Ovary (tissue), 9 donors: ENCODE results near the gene DEPDC5. TPM values are rescaled to one million over a fixed set of nuclear protein-coding genes. Genes with fewer than 3 reads are reported as not detected.

Source experiments
- DNase-seq, 5 donors: peaks; one replicate each; pipeline ENCODE4 v3.0.0-alpha.2; 2019 to 2020
- H3K27ac ChIP-seq, 2 donors: fragments of 200-600 bp; one replicate each; pipeline versions ENCODE4 v1.5.1 to v1.8.0; 2019 to 2022
- H3K27me3 ChIP-seq: fragments of 200-600 bp; one replicate; pipeline ENCODE4 v1.8.0; 2022
- H3K36me3 ChIP-seq: fragments of 200-600 bp; sonication (generic); one replicate; pipeline ENCODE4 v1.5.1; 2019
- H3K4me1 ChIP-seq: one replicate; pipeline ENCODE4 v1.8.1; 2013; ENCODE audit warnings: mild to moderate bottlenecking, moderate library complexity; ENCODE audit not compliant: insufficient read depth
- H3K4me3 ChIP-seq: fragments of 200-600 bp; sonication (generic); one replicate; pipeline ENCODE4 v1.5.1; 2017
- H3K9me3 ChIP-seq, 2 donors: fragments of 200-600 bp in 1 of 2; sonication (generic) in 1 of 2; one replicate each; pipeline versions ENCODE4 v1.5.1 to v1.8.1; 2013 to 2019; ENCODE audit warnings: mild to moderate bottlenecking in 1 of 2, moderate library complexity in 1 of 2
- CTCF ChIP-seq, 3 donors: fragments of 450-650 bp in 2 of 3; fragments of 200-600 bp in 1 of 3; IDR thresholded peaks; one replicate each; pipeline versions ENCODE4 v1.5.1 to v1.8.0; 2016 to 2022; ENCODE audit warnings: antibody characterized with exemption in 3 of 3, mild to moderate bottlenecking in 1 of 3
- EP300 ChIP-seq: sonication (generic); formaldehyde crosslinking; IDR thresholded peaks from one replicate; pipeline ENCODE4 v1.6.1; 2017; ENCODE audit warnings: antibody characterized with exemption
- POLR2A ChIP-seq: fragments of 450-650 bp; IDR thresholded peaks from one replicate; pipeline ENCODE4 v1.6.1; 2017; ENCODE audit warnings: antibody characterized with exemption, mild to moderate bottlenecking, moderate library complexity
- WGBS, 3 donors: extraction: QIAGEN DNeasy Blood & Tissue Kit in 1 of 3; methylation state at CpG; one replicate each; pipeline versions ENCODE4 v1.1.5 to v1.1.7; 2013 to 2017; 5-methylcytosine and 5-hydroxymethylcytosine counted together
- intact Hi-C, 4 donors: fragments of 100-400 bp; cut with DNase I; formaldehyde crosslinking; loops; one replicate each; pipeline versions ENCODE4 v1.11.0 to v1.15.1; 2022 to 2023
- polyA plus RNA-seq, 2 donors: library from polyadenylated mRNA; stranded (reverse); fragments of 200-250 nt in 1 of 2; fragments of 350-450 nt in 1 of 2; fragmentation: Illumina TruSeq in 1 of 2; extraction: RNeasy Lipid Tissue Mini Kit (QIAGEN cat#74804) in 1 of 2; gene quantifications; one replicate each; pipeline ENCODE4 v1.2.3, GENCODE V29; 2013 to 2014
- total RNA-seq, 7 donors: library from RNA; depleted of rRNA in 2 of 7; stranded (reverse); fragments of >200 nt in 2 of 7; fragmentation: NEBNext Ultra II Directional in 3 of 7; extraction: Animal tissue kit (Norgen Biotek cat#: 25700) in 3 of 7; gene quantifications; one replicate each; pipeline versions ENCODE4 v1.1.0 to v1.2.4, GENCODE V29; 2016 to 2023
- donor health status: DM: no; HTN: no; CAD: no; lungs with moderate emphysema.
- donor health status: DM: no; HTN: no; CAD: no.
- donor health status: Bipolar disorder and iron deficiency.
- donor health status: DM: yes; HTN: yes; CAD: no.
- donor health status: DM: no; HTN: no; CAD: no.
- donor health status: DM: yes; HTN: yes; CAD: no.

Gene DEPDC5
- total and polyA plus RNA-seq, 9 donors: 12.1 to 73.3 (median 32.8) TPM

DNA sequence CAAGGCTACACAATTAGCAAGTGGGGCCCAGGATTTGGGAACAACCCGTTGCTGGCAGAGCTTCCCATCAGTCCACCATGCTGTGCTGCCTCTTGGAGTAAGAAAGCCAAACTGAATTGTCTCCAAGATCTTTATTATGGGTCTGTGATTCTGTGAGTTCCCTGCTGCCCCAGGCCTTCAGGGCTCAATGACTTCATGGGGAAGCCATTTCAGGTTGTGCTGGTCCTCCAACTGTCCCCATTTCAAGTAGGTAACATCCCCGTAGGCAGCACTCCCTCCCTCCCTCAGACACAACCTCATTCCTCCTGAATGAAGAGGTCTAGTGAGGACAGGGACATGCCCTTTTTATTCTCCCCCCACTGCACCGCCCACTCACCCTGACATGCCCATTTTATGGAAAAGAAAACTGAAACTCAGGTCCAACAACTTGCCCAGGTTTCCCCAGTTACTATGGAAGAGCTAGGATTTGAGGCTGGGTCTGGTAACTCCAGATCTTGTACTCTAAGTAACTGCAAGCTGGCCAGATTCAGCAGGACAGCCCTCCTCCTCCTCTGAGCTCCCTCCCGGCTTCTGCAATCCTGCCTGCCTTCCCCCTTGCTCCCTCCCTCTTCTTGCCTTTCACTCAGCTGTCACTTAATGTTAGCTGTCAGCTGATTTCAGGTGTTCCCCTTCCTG is 182.3 kb downstream of the DEPDC5 start:
- no peak overlapping the region for H3K4me3 ChIP-seq
- no peaks in the 10 kb centered on the region for H3K9me3 ChIP-seq
- H3K27ac ChIP-seq: no peak overlapping the region
- no peak for DNase-seq
- intact Hi-C loops: no loop called here
- 70 to 81% (median 73%) methylated on average over 4 of the region's 4 CpGs for WGBS, 3 donors
- no peaks in the 10 kb centered on the region for H3K4me1 ChIP-seq
- TF ChIP-seq CTCF (IDR thresholded peaks at IDR 0.05) (no peak), POLR2A (no peak), EP300 (no peak)
- H3K27me3 ChIP-seq: no peaks in the 10 kb centered on the region
- no peaks in the 10 kb centered on the region for H3K36me3 ChIP-seq

- WGBS, 3 donors: 55 to 62% (median 62%) methylated on average over 3 of the region's 3 CpGs
- H3K4me3 ChIP-seq: no peak overlapping the region
- intact Hi-C loops: no loop called here
- TF ChIP-seq CTCF (IDR thresholded peaks at IDR 0.05) (no peak), POLR2A (no peak), EP300 (no peak)
- H3K27ac ChIP-seq: no peak overlapping the region
- H3K27me3 ChIP-seq: no peaks in the 10 kb centered on the region
- no peak for DNase-seq
- no peaks in the 10 kb centered on the region for H3K4me1 ChIP-seq
- H3K9me3 ChIP-seq: no peaks in the 10 kb centered on the region
- no peaks in the 10 kb centered on the region for H3K36me3 ChIP-seq
Observed at GRCh38 chr22:31937341-31937740, 183.5 kb downstream of the DEPDC5 start.

DNA sequence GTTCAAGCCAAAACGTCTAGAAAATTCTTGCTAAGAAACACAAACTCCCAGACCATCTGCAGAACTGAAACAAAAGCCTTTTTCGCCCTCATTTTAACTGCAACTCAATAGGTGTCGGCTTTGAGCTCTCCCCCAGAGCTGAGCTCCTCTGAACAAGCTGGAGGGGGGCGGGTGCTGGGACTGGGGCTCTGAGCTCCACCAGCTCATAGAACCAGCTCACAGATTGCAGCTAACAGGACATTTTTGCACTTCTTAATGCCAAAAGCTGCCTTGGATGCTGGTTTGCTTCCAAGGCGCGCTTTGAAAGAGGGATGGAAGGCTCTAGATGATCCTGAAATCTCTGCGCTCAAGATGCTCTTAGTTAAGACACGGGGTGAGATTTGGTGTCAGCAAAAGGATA is 184.5 kb downstream of the DEPDC5 start:
- Histone ChIP-seq H3K9me3 (no peaks in the 10 kb centered on the region), H3K4me1 (no peaks in the 10 kb centered on the region), H3K36me3 (no peaks in the 10 kb centered on the region), H3K4me3 (no peak overlapping the region), H3K27me3 (no peaks in the 10 kb centered on the region), H3K27ac (no peak overlapping the region)
- no peak for TF ChIP-seq EP300
- no peak for TF ChIP-seq POLR2A
- no peak for TF ChIP-seq CTCF (IDR thresholded peaks at IDR 0.05)
- intact Hi-C loops: no loop called here
- DNase-seq: no peak
- 75 to 84% (median 82%) methylated on average over 8 of the region's 8 CpGs for WGBS, 3 donors

GRCh38 chr22:31940506-31940905 is 186.7 kb downstream of the DEPDC5 start:
- WGBS, 3 donors: 66 to 82% (median 80%) methylated on average over 9 of the region's 9 CpGs
- H3K27me3 ChIP-seq: no peaks in the 10 kb centered on the region
- H3K4me3 ChIP-seq: no peak overlapping the region
- TF ChIP-seq POLR2A (no peak), CTCF (IDR thresholded peaks at IDR 0.05) (no peak), EP300 (no peak)
- intact Hi-C loops: loop anchor here in 2 of 4 donors (10.0 kb wide), 1 partner anchor 186 kb away; the partner anchor contains the start of genes DEPDC5 (in 2 of the 2) and PRR14L (in 2 of the 2)
- DNase-seq: no peak
- no peak overlapping the region for H3K27ac ChIP-seq
- H3K36me3 ChIP-seq: no peaks in the 10 kb centered on the region
- peaks cover 4% of the 10 kb centered on the region for H3K4me1 ChIP-seq
- H3K9me3 ChIP-seq: no peaks in the 10 kb centered on the region
